ENCODE measurements around the gene COA1.

DNA sequence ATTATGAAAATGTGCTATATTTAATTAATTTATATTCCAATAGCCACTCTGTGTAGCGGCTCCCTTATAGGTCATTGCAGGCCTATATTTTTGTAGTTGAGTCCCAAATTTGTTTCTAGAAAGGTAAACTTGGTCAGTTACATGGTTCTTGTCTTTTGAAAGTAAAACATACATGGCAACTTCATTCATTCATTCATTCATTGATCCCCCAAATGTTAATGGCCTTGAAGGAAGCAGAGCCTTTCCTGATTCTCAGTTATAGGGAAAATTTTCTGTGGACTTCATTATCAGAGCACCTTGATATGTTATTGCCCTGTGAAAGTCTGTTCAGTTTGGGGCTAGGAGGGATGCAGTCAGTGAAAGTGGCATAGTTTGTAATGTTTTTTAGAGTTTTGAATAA, 32.1 kb upstream of the COA1 start:
- TF ChIP-seq, protein P1, sequence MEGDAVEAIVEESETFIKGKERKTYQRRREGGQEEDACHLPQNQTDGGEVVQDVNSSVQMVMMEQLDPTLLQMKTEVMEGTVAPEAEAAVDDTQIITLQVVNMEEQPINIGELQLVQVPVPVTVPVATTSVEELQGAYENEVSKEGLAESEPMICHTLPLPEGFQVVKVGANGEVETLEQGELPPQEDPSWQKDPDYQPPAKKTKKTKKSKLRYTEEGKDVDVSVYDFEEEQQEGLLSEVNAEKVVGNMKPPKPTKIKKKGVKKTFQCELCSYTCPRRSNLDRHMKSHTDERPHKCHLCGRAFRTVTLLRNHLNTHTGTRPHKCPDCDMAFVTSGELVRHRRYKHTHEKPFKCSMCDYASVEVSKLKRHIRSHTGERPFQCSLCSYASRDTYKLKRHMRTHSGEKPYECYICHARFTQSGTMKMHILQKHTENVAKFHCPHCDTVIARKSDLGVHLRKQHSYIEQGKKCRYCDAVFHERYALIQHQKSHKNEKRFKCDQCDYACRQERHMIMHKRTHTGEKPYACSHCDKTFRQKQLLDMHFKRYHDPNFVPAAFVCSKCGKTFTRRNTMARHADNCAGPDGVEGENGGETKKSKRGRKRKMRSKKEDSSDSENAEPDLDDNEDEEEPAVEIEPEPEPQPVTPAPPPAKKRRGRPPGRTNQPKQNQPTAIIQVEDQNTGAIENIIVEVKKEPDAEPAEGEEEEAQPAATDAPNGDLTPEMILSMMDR (IDR thresholded peaks at IDR 0.05): no peak
- no peak for TF ChIP-seq EZH2 (IDR thresholded peaks at IDR 0.05)
- no peak for TF ChIP-seq EZH2phosphoT487 (IDR thresholded peaks at IDR 0.05)
